Stimulated activated CD8-positive, alpha-beta memory T cell treated with anti-CD3 and anti-CD28 coated beads, Interleukin-12 subunit alpha, Interleukin-12 subunit beta, amount 100 ng/mL, for 4 hours (primary cell): ENCODE results near the gene ICAM3.

Experiments used
- DNase-seq: peaks from one replicate; pipeline ENCODE4 v3.0.0-alpha.2; 2020; ENCODE audit warnings: low read depth

The ICAM3 gene

GRCh38 chr19:10290876-10291553 is 48.4 kb downstream of the ICAM3 start:
- no peak for DNase-seq

GRCh38 chr19:10290357-10290875 is 49.0 kb downstream of the ICAM3 start:
- DNase-seq: no peak

- DNase-seq: peak; percentile 57
These were observed 49.5 kb downstream of the ICAM3 start, which contains the start of gene ICAM5 for GRCh38 chr19:10289836-10290356. Gene ICAM5, plus strand, starts transcription at chr19:10289952. Its CDS starts 92 bp downstream, at chr19:10290044.

- DNase-seq: peak; percentile 47
These were observed 50.1 kb downstream of the ICAM3 start for GRCh38 chr19:10289167-10289835.

- DNase-seq: no peak
These were observed 50.7 kb downstream of the ICAM3 start for GRCh38 chr19:10288662-10289166.

GRCh38 chr19:10286803-10287737 is 52.4 kb downstream of the ICAM3 start, which contains the start of gene ICAM4:
Gene ICAM4, plus strand, starts transcription at chr19:10286955. Its CDS starts 58 bp downstream, at chr19:10287013.
- DNase-seq: no peak

- no peak for DNase-seq
These were observed 54.0 kb downstream of the ICAM3 start for GRCh38 chr19:10285393-10285792.

- no peak for DNase-seq
These were observed 54.5 kb downstream of the ICAM3 start for GRCh38 chr19:10284960-10285278.

GRCh38 chr19:10284065-10284959 is 55.1 kb downstream of the ICAM3 start:
- no peak for DNase-seq
